Endothelial cell of hepatic sinusoid (primary cell): Measurements from ENCODE around the gene LRP3.

Experiments
- in situ Hi-C: cut with HindIII; loops from 2 replicates; pipeline ENCODE4 v1.10.0; 2017; ENCODE audit warnings: low sequenced_read_pairs

LRP3 gene

GRCh38 chr19:33235269-33235995, 41.3 kb downstream of the LRP3 start:
- in situ Hi-C loops, result no loop called here

- in situ Hi-C loops, result no loop called here
Observed at GRCh38 chr19:33235996-33236350, 41.8 kb downstream of the LRP3 start.

GRCh38 chr19:33236696-33237390, 42.7 kb downstream of the LRP3 start:
- in situ Hi-C loops, result no loop called here

- in situ Hi-C loops, result no loop called here
Observed at GRCh38 chr19:33238481-33239149, 44.5 kb downstream of the LRP3 start.

- in situ Hi-C loops, result no loop called here
Observed at GRCh38 chr19:33239223-33239975, 45.3 kb downstream of the LRP3 start.

GRCh38 chr19:33240181-33240771, 46.1 kb downstream of the LRP3 start:
- in situ Hi-C loops, result loop anchor here (5.0 to 10.0 kb wide), 2 partner anchors 177 to 525 kb away; no protein-coding TSS in a partner anchor

- in situ Hi-C loops, result loop anchor here (5.0 to 10.0 kb wide), 2 partner anchors 176 to 524 kb away; no protein-coding TSS in a partner anchor
Observed at GRCh38 chr19:33241091-33241529, 47.0 kb downstream of the LRP3 start.

GRCh38 chr19:33241530-33242101, 47.5 kb downstream of the LRP3 start:
- in situ Hi-C loops, result loop anchor here (5.0 to 10.0 kb wide), 2 partner anchors 176 to 523 kb away; no protein-coding TSS in a partner anchor

GRCh38 chr19:33242131-33242530, 48.0 kb downstream of the LRP3 start:
- in situ Hi-C loops, result loop anchor here (5.0 to 10.0 kb wide), 2 partner anchors 175 to 523 kb away; no protein-coding TSS in a partner anchor

GRCh38 chr19:33242911-33243310, 48.8 kb downstream of the LRP3 start:
- in situ Hi-C loops, result loop anchor here (5.0 to 10.0 kb wide), 2 partner anchors 174 to 522 kb away; no protein-coding TSS in a partner anchor

- in situ Hi-C loops, result loop anchor here (10.0 kb wide), 1 partner anchor 519 kb away; no protein-coding TSS in a partner anchor
Observed at GRCh38 chr19:33245948-33246708, 52.0 kb downstream of the LRP3 start.

- in situ Hi-C loops, result loop anchor here (10.0 kb wide), 1 partner anchor 518 kb away; no protein-coding TSS in a partner anchor
Observed at GRCh38 chr19:33246709-33247440, 52.7 kb downstream of the LRP3 start.

GRCh38 chr19:33247441-33247819, 53.3 kb downstream of the LRP3 start:
- in situ Hi-C loops, result loop anchor here (10.0 kb wide), 1 partner anchor 517 kb away; no protein-coding TSS in a partner anchor

GRCh38 chr19:33248104-33248503, 54.0 kb downstream of the LRP3 start:
- in situ Hi-C loops, result loop anchor here (10.0 kb wide), 1 partner anchor 517 kb away; no protein-coding TSS in a partner anchor

- in situ Hi-C loops, result loop anchor here (10.0 kb wide), 1 partner anchor 516 kb away; no protein-coding TSS in a partner anchor
Observed at GRCh38 chr19:33248553-33248953, 54.4 kb downstream of the LRP3 start.

GRCh38 chr19:33248954-33249613, 55.0 kb downstream of the LRP3 start:
- in situ Hi-C loops, result loop anchor here (10.0 kb wide), 1 partner anchor 516 kb away; no protein-coding TSS in a partner anchor

- in situ Hi-C loops, result loop anchor here (10.0 kb wide), 1 partner anchor 515 kb away; no protein-coding TSS in a partner anchor
Observed at GRCh38 chr19:33249740-33250366, 55.7 kb downstream of the LRP3 start.
